ENCODE results near the gene PELI3.
A peak's percentile ranks its signal among the peaks of the same experiment; 100 is the strongest.
"Not testable (repeated sequence)": the region's sequence is repeated elsewhere in the genome, so short reads cannot be mapped to it uniquely, and the experiment has no call there.

The PELI3 gene, protein sequence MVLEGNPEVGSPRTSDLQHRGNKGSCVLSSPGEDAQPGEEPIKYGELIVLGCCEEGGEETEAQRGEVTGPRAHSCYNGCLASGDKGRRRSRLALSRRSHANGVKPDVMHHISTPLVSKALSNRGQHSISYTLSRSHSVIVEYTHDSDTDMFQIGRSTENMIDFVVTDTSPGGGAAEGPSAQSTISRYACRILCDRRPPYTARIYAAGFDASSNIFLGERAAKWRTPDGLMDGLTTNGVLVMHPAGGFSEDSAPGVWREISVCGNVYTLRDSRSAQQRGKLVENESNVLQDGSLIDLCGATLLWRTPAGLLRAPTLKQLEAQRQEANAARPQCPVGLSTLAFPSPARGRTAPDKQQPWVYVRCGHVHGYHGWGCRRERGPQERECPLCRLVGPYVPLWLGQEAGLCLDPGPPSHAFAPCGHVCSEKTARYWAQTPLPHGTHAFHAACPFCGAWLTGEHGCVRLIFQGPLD

DNA sequence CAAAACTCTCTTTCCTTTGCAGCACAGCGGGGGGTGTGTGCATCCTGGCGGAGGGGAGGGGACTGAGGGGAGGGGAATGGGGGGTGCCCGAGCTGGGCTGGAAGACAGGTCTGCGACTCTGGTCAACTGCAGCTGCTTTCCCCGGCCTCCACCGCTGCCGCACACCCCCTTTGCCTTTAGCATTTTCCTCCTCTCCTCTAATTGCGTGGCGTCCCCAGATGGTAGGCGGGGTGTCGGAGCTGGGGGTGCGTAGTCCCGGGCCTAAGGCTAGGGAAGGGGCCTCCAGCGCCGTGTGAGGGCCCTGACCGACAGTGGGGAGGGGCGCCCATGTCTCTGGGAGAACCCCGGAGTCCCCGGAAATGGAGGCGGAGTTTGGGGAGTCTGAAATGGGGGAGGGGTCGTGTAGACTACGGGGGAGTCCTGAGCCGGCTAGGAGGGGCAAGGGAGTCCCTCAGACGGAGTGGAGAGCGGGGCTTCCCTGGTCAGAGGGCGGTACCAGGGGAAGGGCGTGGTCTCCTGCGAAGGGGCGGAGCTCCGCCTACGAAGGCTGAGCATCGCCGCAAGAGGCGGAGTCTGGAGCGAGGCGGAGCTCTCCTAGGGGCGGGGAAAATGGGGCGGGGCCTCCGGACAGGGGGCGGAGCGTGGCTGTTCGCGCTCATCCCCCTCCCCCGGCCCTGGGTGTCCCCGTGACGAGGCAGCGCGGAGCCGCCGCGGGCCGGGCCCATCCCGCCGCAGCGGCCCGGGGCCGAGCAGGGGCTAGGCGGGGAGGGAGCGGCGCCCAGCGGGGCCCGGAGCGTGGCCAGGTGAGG is at the start of gene PELI3:
Gene PELI3, plus strand, starts transcription at position 681 of the 809 bp plus-strand sequence. CDS start 1,224 bp downstream, outside the sequence.
- peak; percentile 89 for DNase-seq (ENCODE audit: low spot score)

GRCh38 chr11:66417000-66417399 is 49.7 kb upstream of the PELI3 start:
- no peak for DNase-seq (ENCODE audit: low spot score)

- peak; percentile 91 for DNase-seq (ENCODE audit: low spot score)
These were observed 48.3 kb upstream of the PELI3 start for GRCh38 chr11:66418168-66418985.

DNA sequence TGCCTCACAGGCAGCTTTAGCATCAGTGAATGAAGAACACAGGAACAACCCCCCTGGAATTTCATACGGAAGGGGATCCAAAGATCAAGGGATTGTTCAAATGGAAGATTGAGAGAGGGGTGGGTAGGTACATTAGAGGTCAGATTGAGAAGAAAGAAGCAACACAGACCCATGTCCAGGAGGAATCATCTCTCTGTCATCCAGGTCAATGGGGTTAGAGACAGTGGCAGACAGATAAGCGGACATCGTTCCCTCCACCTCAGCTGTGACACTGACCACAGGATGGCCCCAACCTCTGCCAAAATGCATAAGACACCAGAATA is 47.8 kb upstream of the PELI3 start:
- DNase-seq (ENCODE audit: low spot score): no peak

- DNase-seq (ENCODE audit: low spot score): no peak
These were observed 46.9 kb upstream of the PELI3 start for GRCh38 chr11:66419825-66420224.

GRCh38 chr11:66420671-66421476 is 45.8 kb upstream of the PELI3 start, which contains the start of gene NPAS4:
NPAS4 (plus strand) TSS chr11:66421035; CDS start chr11:66421180, 145 bp downstream.
- DNase-seq (ENCODE audit: low spot score): no peak

GRCh38 chr11:66421492-66422205 is 45.1 kb upstream of the PELI3 start:
- DNase-seq (ENCODE audit: low spot score): peak; percentile 82

GRCh38 chr11:66426314-66426713 is 40.4 kb upstream of the PELI3 start:
- no peak for DNase-seq (ENCODE audit: low spot score)

DNA sequence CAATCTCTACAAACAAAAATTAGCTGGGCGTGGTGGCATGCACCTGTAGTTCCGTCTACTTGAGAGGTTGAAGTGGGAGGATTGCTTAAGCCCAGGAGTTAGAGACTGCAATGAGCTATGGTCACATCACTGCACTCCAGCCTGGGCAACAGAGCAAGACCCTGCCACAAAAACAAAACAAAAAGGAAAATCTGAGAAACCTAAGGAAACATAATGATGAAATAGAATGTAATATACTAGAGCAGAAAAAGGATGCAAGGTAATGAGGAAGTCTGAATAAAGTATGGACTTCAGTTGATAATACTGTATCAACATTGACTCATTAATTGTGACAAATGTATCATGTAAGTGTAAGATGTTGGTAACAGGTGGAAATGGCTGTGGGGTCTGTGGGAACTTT is 37.8 kb upstream of the PELI3 start:
- DNase-seq (ENCODE audit: low spot score): no peak

DNA sequence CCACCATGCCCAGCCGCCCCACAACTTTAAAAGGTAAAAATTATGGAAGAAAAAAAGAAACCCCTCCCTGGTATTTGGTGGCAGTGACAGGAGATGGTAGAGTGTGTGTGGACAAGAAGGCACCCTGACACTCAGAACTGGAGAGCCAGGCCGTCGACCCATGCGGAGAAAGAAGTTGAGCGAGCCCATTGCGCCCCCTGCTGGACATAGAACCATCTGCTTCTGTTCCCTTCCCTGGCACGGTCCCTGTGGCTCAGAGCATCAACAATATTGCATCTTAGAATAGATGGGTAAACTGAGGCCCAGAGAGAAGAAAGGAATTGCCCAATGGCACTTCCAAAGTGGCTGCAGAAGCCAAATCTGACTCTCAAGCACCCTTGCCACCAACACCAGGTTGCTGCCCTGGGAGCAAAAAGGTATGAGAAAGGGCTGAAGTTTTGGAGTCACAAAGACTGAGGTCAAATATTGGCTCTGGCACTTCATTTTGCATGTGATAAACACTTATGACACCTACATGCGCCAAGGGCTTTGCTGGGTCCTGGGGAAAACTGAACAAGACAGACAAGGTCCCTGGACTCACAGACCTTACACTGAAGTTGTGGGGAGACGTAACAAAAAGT is 36.6 kb upstream of the PELI3 start:
- peak; percentile 63 for DNase-seq (ENCODE audit: low spot score)

- not testable (repeated sequence) for DNase-seq (ENCODE audit: low spot score)
These were observed 35.4 kb upstream of the PELI3 start for GRCh38 chr11:66431287-66431686.

DNA sequence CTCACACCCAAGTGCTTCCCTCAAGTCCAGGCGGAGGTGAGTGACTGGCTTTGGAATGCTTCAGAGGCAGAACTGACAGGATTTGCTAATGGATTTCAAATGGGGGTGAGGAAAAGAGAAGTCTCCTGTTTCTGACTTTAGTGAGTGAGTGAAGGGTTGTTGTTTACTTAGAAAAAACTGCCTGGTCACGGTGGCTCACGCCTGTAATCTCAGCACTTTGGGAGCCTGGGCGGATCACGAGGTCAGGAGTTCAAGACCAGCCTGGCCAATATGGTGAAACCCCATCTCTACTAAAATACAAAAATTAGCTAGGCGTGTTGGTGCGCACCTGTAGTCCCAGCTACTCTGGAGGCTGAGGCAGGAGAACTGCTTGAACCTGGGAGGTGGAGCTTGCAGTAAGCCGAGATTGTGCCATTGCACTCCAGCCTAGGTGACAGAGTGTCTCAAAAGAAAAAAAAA is 34.8 kb upstream of the PELI3 start:
- DNase-seq (ENCODE audit: low spot score): not testable (repeated sequence)

DNA sequence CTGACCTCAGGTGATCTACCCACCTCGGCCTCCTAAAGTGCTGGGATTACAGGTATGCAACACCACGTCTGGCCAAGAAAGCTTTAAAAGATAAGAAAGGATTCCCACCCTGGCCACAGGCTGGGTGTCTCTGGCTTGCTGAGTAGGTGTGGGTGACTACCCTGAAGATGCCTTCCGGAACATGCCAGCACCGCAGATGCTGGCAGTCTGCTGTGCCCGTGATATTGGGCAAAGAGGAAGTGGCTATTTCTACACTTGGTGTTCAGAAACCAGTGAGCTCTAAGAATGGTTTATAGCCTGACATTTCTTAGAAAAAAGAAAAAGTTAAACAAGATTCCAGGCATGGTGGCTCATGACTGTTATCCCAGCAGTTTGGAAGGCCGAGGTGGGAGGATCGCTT is 34.1 kb upstream of the PELI3 start:
- no peak for DNase-seq (ENCODE audit: low spot score)

DNA sequence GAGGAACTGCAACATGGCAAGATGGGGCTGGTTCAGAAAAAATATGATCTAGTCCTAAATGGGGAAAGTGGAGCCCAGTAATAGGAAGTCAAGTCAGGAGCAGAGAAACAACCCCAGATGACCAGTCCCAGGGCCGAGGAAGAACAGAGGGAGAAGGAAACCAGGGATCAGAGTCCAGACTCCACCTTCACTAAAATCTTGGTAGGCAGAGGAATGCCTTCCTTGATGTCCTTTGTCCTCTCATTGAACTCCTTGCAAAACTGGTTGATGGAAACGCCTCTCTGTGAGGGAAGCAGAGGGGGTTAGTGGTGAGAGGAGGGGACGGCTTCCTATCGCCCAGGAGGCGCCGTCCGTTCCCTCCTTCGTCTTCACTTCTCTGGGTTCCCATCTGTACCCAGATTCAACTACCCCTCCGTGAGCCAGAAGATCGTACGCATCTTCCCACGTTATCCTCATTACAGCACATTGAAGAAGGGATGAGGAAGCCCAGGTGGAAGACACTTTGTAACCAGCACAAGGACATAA is 28.7 kb upstream of the PELI3 start:
- no peak for DNase-seq (ENCODE audit: low spot score)

DNA sequence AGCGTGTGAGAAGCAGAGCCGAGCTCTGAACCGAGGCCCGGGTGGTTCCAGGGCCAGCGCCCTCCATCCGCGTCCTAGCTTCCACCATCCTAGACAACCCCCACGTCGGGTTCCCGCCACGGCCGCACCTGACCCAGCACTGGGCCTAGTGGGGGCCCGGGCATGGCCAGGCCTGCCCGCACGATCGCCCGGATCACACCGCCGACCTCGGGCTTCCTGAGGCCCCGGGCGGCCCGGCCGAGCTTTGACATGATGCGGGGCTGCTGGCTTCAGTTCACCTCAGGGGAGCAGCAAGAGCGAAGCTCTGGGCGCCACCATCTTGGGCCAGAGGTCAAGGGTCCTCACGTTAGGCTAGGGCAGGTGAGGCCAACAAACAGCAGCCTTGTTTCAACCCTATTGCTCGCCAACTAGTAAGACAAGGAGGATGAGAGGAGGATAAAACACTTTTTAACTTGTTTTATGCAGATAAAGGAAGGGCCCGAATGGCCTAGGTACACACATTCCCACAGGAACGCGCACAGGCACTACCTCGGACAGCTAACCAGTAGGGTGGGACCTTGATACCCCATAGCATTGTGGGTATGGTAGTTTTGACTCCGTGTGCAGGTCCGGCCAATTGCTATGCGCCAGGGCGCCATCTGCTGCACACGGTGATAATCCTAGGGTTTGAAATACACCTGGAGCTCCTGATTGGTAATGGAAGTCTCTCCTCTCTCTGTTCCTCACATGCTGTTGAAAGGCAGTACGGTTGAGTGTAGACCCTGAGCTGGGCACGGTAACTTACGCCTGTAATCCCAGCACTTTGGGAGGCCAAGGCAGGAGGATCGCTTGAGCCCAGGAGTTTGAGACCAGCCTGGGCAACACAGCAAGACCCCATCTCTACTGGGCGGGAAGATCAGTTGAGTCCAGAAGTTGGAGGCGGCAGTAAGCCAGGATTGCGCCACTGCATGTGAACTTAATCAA is 27.9 kb upstream of the PELI3 start, which contains the start of gene MRPL11:
Gene MRPL11, minus strand, starts transcription at position 345 of the 963 bp plus-strand sequence. Its CDS starts 94 bp downstream, at position 251.
- peak; percentile 93 for DNase-seq (ENCODE audit: low spot score)

- DNase-seq (ENCODE audit: low spot score): not testable (repeated sequence)
These were observed 26.4 kb upstream of the PELI3 start for GRCh38 chr11:66440101-66440939.

GRCh38 chr11:66440940-66441282 is 25.8 kb upstream of the PELI3 start:
- not testable (repeated sequence) for DNase-seq (ENCODE audit: low spot score)

- DNase-seq (ENCODE audit: low spot score): peak; percentile 37
These were observed 23.1 kb upstream of the PELI3 start for GRCh38 chr11:66443602-66444001.

Data from kidney tubule cell (primary cell).